GM12892 (cell line): ENCODE data around the gene HIVEP2.

ENCODE experiments used
- POLR2AphosphoS5 ChIP-seq: IDR thresholded peaks from 2 replicates; pipeline ENCODE4 v1.6.1; 2011; ENCODE audit warnings: low read depth, low read length, control low read depth
- TAF1 ChIP-seq: IDR thresholded peaks from 2 replicates; pipeline ENCODE4 v1.6.1; 2011; ENCODE audit warnings: low read depth, mild to moderate bottlenecking, control low read depth, low read length, borderline replicate concordance

- TF ChIP-seq POLR2AphosphoS5 (no peak), TAF1 (no peak)
Measured at GRCh38 chr6:142941018-142941417, 4.0 kb downstream of the HIVEP2 start.
